Ishikawa (cell line): ENCODE data around the gene HAGHL.

ENCODE experiments used
- EGR1 ChIP-seq: IDR thresholded peaks from 2 replicates; pipeline ENCODE4 v1.6.1; 2012
- EP300 ChIP-seq: IDR thresholded peaks from 2 replicates; pipeline ENCODE4 v1.6.1; 2012; ENCODE audit warnings: borderline replicate concordance
- MAX ChIP-seq: IDR thresholded peaks from 2 replicates; pipeline ENCODE4 v1.6.1; 2012
- REST ChIP-seq: IDR thresholded peaks from 2 replicates; pipeline ENCODE4 v1.6.1; 2012; ENCODE audit warnings: low read depth, mild to moderate bottlenecking
- TAF1 ChIP-seq: IDR thresholded peaks from 2 replicates; pipeline ENCODE4 v1.6.1; 2012; ENCODE audit warnings: low read depth, mild to moderate bottlenecking
- TEAD4 ChIP-seq: IDR thresholded peaks from 2 replicates; pipeline ENCODE4 v1.6.1; 2012
- ZBTB7A ChIP-seq: IDR thresholded peaks from 2 replicates; pipeline ENCODE4 v1.6.1; 2012; ENCODE audit warnings: low read depth

- no peak for TF ChIP-seq TAF1
- no peak for TF ChIP-seq ZBTB7A
- no peak for TF ChIP-seq MAX
- no peak for TF ChIP-seq EGR1
- no peak for TF ChIP-seq EP300
- TF ChIP-seq TEAD4 = no peak
- TF ChIP-seq REST = no peak
Measured at GRCh38 chr16:776824-777223, 49.9 kb downstream of the HAGHL start.
